HPDE6-E6E7 (cell line): ENCODE results near the gene PLPP3.

ENCODE experiments used
- DNase-seq: peaks from one replicate; pipeline ENCODE4 v3.0.0; 2011; ENCODE audit warnings: missing footprints; ENCODE audit errors: extremely low spot score

PLPP3 gene

DNA sequence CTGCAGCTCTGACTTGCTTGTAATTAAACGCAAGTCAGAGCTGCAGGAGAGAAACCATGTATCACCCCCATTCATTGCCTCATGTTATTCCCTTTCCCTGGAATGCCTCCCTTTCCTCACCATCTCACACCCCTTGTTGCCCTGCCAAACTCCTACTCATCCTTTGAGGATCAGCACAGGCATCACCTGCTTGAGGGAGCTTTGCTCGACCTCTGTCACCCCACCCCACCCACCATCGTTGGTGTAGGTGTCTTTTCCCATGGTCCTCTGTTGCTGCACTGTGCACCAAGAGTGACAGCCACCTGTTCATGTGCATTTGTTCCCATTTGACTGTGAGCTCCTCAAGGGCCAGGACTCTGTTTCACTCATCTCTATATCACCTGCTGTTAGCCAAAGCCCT lies 117.2 kb downstream of the PLPP3 start:
- no peak for DNase-seq

DNA sequence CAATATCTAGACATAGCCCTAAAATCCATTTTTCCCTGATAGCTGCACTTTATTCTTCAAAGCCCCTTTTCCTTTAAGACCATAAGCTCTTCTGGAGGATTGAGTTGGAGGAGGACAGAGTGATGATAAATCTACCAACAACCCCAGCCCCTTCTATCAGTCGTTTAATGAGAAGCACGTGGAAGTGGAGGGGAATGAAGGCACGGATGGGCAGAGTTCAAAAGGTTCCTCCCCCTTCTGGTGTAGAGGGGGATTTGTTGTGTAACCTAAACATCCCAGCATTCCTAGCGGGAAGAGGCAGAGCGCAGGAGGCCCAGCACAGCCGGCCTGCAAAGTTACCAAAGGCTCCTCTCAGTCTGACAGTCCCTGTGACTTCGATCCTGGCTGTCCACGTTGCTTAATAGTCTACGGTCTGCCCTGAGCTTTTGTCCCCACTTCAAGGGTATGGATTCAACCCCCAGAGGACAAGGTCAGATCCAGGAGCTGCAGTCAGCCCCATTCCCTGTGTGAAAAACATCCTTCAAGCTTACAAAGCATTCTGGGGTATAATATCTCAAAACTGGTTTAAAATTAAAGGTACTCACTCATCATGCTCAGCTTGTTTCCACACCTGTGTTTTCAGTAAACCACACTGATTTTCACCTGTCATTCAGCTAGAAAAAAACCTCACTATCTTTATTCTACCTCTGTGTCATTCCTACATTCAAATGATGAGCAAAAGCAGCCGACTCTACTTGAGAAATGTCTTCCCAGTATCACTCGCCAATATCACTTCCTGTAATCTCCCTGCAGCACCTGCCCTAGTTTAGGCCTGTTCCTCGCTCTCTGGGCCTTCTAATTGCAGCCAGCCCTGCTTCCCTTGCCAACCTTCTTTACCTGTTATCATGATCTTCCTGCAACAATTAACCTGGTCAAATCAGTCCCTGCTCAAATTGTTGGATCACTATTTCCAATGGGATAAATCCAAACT lies 117.9 kb downstream of the PLPP3 start:
- no peak for DNase-seq

DNA sequence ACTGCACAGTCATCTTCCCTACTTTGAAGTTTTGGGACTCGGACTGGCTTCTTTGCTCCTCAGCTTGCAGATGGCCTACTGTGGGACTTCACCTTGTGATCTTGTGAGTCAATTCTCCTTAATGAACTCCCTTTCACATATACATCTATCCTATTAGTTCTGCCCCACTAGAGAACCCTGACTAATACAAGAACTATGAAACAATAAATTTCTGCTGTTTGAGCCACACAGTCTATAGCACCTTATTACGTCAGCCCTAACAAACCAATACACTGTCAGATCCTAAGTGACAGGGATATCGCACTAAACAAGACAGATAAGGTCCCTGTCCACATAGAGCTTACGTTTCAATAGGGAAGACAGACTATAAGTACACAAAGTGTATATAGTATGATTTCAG lies 120.1 kb downstream of the PLPP3 start:
- no peak for DNase-seq

DNA sequence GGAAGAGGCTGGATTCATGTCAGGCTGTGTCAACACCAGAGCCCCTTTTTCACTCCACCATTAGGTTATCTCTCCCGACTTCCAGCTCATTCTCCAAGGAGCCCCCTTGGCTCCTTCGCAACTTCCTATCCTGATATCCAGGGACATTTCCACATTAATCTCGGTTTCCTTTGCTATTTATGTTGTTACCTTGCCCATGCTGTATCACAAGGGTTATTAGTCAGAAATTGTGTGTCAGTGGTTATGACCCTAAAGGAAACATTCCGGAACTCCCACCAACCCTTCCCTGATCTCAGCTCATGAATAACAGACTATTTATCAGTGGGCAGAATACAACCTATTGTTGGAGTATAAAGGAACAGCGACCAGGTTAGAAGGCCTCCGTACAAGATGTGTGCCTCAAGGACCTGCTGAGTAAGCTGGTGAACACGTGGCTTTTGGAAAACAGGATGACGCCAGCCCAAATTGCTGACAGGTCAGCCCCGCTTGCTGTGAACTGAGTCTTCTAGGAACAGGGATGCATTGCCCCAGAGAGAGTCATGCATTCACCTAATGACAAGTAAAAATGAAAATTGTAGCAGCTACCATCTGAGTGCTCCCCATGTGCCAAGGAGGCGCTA lies 121.5 kb downstream of the PLPP3 start:
- no peak for DNase-seq

DNA sequence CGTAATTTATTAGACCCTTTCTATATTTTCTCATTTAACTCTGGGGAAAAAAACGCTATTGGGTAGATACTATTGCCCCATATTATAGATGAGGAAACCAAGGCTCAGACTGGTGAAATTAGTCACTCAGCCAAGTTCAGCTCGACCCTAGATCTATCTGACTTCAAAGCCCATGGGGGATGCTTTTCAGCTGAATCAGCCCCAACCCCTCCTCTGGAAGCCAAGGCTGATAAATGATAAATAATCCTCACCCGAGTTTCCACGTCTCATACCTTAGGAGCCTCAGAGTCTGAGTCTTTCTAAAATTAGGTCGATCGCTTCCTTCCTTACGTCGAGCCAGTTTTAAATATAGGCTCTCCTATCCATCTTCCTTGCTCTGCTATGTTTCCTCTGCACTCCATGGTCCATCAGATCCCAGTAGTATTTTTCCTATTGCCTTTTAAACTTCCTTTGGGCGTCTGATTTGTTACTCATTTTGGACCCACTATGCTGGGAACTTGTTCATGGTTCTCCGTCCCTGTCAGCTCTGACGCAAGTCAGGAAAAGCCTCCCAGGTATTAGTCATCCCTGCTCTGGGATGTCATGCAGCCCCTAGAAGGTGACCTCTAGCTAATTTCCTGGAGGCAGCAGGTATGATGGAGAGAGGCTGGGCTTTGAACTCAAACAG lies 122.8 kb downstream of the PLPP3 start:
- peak; percentile 5 for DNase-seq

DNA sequence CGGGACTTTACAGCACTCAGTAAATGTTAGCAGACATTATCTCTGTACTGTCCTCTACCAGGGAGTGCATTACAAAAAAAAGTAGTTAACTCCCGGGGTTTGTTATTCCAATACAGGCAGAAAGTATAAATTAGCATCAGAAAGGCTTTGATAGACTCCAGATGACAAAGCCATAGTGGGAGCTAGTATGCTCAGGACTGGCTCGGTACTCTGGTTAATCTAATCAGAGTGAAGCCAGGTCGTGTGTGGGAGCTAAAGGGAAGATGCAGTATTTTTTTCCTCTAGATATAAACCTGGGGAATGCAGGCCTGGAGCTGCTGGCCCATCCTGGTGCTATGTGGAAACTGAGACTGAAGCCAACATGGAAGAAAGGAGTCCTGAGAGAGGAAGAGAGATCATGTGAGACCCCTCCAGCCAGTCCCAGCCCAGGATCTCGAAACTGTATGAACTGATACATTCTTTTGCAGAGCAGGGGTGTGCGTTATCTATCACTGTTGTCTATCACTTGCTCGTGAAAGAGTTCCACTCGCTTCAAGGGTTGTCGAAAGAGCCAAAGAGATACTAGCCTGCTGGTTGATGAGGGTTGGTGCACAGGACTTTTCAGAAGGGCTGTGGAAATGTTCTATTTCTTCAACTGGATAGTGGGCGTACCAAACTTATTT lies 125.8 kb downstream of the PLPP3 start:
- no peak for DNase-seq

DNA sequence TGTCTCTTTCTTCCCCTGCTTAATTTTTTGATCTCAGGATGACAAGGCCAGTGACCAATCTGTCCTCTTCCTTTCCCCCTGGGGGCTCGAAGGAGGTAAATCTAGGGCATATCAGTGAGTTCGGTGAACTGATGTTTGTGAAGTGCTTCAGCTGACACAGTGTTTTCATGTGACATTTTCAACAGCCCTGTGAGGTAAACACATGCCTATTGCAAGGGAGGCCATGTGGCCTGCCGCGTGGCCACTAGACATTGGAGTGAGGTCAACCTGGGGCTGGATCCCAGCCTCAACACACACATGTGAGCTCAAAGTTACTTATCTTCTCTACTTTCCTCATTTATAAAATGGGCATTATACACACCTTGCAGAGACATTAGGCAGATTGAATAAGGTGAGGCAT lies 126.3 kb downstream of the PLPP3 start:
- DNase-seq, result no peak

DNA sequence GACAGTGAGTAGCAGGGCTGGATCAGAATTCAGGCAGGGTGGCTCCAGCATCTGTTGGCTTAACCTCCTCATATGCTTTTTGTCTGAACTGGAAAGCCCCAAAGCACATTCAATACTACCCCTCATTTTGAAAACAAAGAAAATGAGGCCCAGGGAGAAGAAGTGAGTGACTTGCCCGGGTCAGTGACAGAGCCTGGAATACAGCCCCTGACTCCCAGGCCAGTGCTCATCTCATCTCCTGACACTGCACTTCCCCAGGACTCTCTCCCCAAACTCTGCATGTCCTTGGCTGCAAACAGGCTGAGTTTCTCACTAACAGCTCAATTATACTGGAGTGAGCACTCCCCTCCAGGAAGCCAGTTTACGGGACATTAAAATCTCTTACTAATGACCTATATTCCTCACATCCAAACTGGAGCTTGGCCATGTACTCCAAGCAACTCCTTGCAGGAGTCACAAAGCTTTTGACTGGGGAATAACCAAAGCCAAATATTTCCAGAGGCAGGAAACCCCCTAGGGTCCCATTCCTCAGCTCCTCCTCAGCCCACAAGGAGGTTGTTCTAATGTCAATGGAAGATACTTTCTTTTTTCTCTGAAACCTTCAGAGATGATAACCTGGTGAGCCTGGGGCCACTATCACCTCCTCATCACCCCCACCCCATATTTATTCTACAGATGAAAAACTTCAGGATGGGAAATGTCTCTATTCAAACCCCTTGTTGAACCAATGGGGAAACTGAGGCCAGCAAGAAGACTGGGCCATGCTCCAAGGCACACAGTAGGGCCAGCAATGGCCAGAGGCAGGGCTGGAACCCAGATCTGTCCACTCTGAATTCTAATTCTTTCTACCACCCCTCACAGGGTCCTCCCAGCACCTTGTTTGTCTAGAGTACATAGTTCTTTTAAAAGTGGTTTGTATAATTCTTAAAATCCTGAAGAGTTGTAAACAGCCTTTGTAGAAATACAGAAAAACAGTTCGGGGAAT lies 127.0 kb downstream of the PLPP3 start:
- DNase-seq, result no peak

DNA sequence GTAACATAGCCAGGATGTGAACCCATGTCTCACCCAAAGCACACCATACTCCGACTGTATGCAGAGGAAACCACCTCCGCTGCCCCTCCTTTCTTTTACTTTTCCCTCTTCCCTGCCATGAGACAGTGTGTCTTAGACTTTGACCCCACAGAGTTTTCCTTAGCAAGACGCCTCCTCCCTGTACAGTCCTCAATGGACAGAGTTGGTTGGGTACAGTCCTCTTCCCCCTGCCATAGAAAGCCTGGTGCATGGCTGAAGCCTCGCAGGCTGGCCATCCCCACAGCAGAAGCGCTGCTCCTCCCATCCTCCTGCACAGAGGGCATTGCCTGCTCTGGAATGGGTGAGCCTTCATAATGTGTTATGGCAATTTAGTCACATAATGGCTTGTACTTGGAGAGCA lies 127.9 kb downstream of the PLPP3 start:
- no peak for DNase-seq

DNA sequence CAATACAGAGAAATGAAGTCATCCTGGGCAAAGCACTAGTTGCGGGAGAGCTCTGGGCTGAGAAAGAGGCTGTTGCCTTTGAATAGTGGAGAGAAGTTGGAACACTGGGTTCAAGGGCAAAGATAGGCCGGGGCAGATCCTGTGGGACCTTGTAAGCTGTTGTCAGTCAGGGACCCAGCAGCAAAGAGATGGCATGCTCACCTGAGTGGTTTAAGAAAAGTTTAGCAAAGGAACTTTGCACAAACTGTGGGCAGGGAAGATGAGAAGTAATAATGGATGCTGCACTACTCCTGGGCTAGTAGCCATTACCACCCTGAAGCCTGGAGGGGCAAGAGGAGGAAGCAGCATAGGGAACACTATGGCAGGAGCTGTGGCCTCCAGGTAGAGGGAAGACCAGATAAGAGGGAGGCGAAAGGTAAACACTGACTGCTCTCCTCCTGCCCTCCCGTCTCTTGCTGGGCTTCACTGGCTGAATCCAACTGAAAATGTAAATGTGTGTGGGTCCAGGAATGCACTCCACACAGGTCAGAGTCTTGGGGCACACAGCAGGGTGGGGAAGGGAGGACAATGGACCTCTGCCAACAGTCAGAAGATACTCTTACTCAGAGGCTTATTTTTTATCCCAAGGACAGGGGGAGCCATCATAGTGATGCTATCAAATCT lies 129.2 kb downstream of the PLPP3 start:
- DNase-seq, result no peak

DNA sequence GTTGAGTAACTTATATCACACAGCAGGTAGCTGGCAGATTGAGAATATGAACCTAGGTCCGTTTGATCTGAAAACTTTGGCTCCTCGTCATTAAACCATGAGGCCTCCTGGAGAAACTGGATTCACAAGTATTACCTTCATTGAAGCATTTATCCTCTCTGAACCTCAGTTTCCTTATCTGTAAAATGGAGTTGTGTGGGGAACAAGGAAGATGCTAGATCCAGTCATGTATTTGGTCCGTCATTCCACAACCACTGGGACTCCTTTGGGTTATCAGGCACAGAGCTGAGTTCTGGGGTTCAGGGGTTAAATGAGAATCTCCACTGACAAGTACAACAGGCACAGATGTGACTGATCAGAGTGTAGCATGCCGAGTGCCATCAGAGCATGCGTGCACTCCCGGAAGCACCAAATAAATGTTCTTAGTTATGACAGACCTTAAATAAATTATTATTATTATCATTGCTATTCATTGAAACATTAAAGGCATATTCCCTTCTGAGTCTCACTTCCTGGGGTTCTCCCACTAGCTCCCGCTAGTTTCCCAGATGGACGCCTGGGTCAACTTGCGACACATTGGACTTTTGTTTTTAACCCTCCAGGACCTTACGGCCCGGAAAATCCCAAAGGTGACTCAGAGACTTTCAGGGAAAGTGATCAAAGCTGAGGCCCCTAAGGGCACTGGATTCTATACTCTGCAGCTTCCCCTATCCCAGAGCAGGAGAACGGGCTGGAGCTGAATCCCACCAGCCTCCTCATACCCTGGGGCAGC lies 130.6 kb downstream of the PLPP3 start:
- DNase-seq, result no peak

DNA sequence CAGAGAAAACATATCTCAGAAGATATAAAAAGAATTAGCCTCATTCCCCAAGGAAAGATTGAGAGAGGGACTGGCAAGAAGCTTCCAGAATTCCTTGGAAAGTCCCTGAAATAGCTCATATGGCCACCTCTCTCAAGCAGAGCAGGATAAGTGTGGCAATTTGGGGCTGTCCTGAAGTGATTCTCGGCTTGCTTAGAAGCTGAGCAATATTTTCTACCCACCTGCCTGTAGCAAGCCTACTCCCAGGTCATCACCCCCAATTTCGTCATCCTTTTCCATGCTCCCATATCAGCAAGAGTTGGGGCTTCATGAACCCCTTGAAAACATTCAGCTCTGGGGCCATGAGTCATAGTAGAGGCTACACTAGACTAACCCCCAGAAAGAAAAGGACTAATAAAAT lies 131.5 kb downstream of the PLPP3 start:
- DNase-seq, result no peak

DNA sequence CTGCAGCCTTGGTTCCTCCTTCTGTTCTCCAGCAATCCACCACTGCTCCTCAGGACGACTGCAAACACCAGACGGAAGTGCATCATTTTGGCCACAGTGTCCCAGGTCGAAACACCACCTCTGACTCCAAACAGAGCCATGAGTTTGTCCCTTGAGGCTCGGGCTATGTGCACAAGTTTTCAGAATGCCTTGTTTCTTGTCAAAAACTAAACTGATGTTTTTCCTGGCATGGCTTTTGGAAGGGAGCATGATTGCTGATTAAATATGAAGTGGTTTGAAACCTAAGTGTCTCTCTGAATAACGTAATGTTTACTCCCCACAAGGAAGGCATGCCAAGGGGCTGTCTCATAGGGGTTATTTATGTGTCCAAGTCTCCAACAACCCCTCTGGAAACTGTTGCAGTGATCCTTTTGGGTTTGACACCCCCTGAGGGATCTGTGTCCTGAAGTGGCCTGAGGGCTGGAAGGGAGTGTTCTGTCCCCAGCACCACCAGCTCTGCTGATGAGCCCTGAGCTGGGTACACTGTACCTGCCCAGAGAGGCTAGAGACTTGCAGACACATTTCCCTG lies 132.7 kb downstream of the PLPP3 start:
- no peak for DNase-seq

DNA sequence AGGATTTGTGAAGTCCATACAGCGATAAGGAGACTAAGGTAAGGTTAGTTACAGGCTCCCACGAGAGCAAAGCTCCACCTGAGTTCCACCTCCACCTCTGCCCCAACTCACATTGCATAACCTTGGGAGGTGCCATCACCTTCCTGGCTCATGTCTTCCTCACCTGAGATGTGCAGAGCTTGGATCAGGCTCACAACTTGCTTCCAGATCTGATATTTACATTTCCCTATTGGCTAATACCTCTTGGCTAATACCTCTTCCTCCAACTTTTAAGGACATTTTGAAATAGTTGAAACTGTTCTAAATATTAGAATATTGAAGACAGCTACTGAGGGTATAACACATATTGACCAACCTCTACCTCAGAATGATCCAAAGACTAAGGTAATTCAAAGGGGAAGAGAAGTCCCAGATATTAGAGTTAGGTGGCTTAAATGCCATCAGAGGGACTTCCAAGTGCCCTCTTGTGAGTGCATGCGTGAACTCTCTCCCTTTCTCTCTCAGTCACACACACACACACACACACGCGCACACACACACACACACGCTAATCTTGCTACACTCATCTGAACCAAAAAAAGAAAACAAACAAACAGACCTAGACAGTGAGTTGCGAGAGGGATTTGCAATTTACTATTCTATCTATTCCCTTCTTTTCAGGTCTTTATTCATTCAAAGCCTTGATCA lies 134.3 kb downstream of the PLPP3 start:
- no peak for DNase-seq
